ENCODE measurements around the gene TFRC. TPM values are rescaled to one million over a fixed set of nuclear protein-coding genes. Genes with fewer than 3 reads are reported as not detected.
"Not testable (repeated sequence)": the region's sequence is repeated elsewhere in the genome, so short reads cannot be mapped to it uniquely, and the experiment has no call there.

The TFRC gene
- total and polyA plus RNA-seq, 2 experiments from 2014 or later = 35.5 to 187 TPM

DNA sequence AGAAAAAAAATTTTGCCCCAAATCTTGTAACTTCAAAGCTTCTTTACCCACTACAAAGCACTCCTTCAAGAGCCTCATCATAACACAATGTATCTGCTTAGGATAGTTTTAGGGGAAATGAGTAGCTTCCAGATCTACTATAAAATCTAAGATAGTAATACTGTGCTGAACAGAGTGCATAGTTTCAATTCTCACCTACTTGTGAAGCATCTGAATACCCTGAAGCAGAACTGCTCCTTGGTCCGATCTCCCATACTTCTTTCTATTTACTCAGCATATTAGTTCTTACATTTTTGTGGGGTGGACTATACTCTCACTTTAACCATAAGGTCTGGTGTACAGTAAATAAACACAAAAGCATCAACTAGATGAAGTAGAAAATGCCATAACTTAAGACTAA is 9.6 kb downstream of the TFRC start (continued):
- TF ChIP-seq, protein P1, sequence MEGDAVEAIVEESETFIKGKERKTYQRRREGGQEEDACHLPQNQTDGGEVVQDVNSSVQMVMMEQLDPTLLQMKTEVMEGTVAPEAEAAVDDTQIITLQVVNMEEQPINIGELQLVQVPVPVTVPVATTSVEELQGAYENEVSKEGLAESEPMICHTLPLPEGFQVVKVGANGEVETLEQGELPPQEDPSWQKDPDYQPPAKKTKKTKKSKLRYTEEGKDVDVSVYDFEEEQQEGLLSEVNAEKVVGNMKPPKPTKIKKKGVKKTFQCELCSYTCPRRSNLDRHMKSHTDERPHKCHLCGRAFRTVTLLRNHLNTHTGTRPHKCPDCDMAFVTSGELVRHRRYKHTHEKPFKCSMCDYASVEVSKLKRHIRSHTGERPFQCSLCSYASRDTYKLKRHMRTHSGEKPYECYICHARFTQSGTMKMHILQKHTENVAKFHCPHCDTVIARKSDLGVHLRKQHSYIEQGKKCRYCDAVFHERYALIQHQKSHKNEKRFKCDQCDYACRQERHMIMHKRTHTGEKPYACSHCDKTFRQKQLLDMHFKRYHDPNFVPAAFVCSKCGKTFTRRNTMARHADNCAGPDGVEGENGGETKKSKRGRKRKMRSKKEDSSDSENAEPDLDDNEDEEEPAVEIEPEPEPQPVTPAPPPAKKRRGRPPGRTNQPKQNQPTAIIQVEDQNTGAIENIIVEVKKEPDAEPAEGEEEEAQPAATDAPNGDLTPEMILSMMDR (conservative IDR thresholded peaks at IDR 0.05; ENCODE audit: low read depth in 2 of 2) = no peak
- TF ChIP-seq EZH2phosphoT487 (IDR thresholded peaks at IDR 0.05; ENCODE audit: unreplicated experiment) = no peak
- TF ChIP-seq, protein P2, sequence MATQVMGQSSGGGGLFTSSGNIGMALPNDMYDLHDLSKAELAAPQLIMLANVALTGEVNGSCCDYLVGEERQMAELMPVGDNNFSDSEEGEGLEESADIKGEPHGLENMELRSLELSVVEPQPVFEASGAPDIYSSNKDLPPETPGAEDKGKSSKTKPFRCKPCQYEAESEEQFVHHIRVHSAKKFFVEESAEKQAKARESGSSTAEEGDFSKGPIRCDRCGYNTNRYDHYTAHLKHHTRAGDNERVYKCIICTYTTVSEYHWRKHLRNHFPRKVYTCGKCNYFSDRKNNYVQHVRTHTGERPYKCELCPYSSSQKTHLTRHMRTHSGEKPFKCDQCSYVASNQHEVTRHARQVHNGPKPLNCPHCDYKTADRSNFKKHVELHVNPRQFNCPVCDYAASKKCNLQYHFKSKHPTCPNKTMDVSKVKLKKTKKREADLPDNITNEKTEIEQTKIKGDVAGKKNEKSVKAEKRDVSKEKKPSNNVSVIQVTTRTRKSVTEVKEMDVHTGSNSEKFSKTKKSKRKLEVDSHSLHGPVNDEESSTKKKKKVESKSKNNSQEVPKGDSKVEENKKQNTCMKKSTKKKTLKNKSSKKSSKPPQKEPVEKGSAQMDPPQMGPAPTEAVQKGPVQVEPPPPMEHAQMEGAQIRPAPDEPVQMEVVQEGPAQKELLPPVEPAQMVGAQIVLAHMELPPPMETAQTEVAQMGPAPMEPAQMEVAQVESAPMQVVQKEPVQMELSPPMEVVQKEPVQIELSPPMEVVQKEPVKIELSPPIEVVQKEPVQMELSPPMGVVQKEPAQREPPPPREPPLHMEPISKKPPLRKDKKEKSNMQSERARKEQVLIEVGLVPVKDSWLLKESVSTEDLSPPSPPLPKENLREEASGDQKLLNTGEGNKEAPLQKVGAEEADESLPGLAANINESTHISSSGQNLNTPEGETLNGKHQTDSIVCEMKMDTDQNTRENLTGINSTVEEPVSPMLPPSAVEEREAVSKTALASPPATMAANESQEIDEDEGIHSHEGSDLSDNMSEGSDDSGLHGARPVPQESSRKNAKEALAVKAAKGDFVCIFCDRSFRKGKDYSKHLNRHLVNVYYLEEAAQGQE (IDR thresholded peaks at IDR 0.05; ENCODE audit: unreplicated experiment) = no peak
- TF ChIP-seq ZNF331 (CRISPR knock-in tag; IDR thresholded peaks at IDR 0.05; ENCODE audit: low read depth) = no peak
- no peak for TF ChIP-seq ZNF114 (CRISPR knock-in tag; IDR thresholded peaks at IDR 0.05)
- no peak for TF ChIP-seq POLR2AphosphoS5 (IDR thresholded peaks at IDR 0.05; ENCODE audit: low read depth)
- no peak for TF ChIP-seq STAT1 (IDR thresholded peaks at IDR 0.05; ENCODE audit: unreplicated experiment)
- no peak for TF ChIP-seq EZH2 (IDR thresholded peaks at IDR 0.05; ENCODE audit: low read depth, unreplicated experiment)
- no peak for TF ChIP-seq NANOG (IDR thresholded peaks at IDR 0.05; ENCODE audit: borderline replicate concordance)

DNA sequence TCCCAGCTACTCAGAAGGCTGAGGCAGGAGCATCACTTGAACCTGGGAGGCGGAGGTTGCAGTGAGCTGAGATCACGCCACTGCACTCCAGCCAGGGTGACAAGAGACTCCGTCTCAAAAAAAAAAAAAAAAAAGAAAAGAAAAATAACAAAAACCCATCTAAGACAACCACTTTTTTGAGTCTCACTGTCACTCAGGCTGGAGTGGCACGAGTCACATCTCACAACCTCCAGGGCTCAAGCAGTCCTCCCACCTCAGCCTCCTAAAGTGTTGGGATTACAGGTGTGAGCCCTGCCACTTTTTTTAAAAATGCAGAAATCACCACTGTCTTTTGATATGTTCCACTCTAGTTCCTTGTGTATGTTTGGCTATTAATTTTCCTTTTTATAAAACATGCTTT is 13.1 kb downstream of the TFRC start:
- H3K27me3 Mint-ChIP-seq (ENCODE audit: insufficient read depth, low read depth, poor library complexity); H3K4me3 ChIP-seq; H3K27me3 ChIP-seq (ENCODE audit: insufficient read depth); H3F3A ChIP-seq (replicated peaks; ENCODE audit: low read depth); H3K4me1 ChIP-seq (ENCODE audit: insufficient read depth); H3K4me1 Mint-ChIP-seq; H3K9me2 ChIP-seq (ENCODE audit: insufficient read depth); H3K4me3 Mint-ChIP-seq; H3K27ac Mint-ChIP-seq; ATAC-seq; H3K9me3 Mint-ChIP-seq; DNase-seq (ENCODE audit: low spot score); H2AFZ ChIP-seq; H3K27ac ChIP-seq (ENCODE audit: low read depth); H3K4me2 ChIP-seq: not testable (repeated sequence)
- Histone ChIP-seq H3K79me2 (replicated peaks; ENCODE audit: insufficient read depth) (peaks cover 22% of the 10 kb centered on the region), H4K20me1 (replicated peaks; ENCODE audit: insufficient read depth) (peaks cover 34% of the 10 kb centered on the region), H3K36me3 (ENCODE audit: insufficient read depth) (peaks cover 86% of the 10 kb centered on the region)
- H3K36me3 Mint-ChIP-seq (ENCODE audit: low read depth) = peaks cover 97% of the 10 kb centered on the region

DNA sequence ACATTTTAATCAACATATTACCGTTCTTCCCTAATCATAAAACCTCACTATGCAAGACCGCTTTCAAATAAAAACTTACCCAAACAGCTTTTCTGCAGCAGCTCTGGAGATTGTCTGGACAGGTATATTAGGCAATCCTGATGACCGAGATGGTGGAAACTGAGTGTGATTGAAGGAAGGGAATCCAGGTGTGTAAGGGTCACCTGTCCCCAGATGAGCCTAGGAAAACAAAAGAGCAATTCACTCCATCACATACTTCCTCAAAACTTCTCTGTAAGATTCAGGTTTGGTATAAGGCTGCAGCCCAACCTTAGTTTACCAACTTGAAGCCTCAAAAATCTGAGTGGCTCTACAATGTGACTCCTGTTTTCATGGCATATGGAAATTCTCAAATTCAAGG is 14.5 kb downstream of the TFRC start:
- no peak overlapping the region; the same call in 1 of the 2 replicates for H3K27ac ChIP-seq (ENCODE audit: low read depth)
- H2AFZ ChIP-seq = no peak overlapping the region
- Mint-ChIP-seq H3K36me3 (ENCODE audit: low read depth) (peaks cover 98% of the 10 kb centered on the region), H3K27me3 (ENCODE audit: insufficient read depth, low read depth, poor library complexity) (no peaks in the 10 kb centered on the region), H3K4me3 (no peak overlapping the region), H3K27ac (no peak overlapping the region), H3K4me1 (no peaks in the 10 kb centered on the region), H3K9me3 (no peaks in the 10 kb centered on the region)
- no peak overlapping the region for H3K4me2 ChIP-seq
- H3K9me2 ChIP-seq (ENCODE audit: insufficient read depth) = no peaks in the 10 kb centered on the region
- no peak overlapping the region for H3K4me3 ChIP-seq
- H3K27me3 ChIP-seq (ENCODE audit: insufficient read depth) = no peaks in the 10 kb centered on the region
- H3F3A ChIP-seq (replicated peaks; ENCODE audit: low read depth) = no peaks in the 10 kb centered on the region
- peaks cover 16% of the 10 kb centered on the region for H3K79me2 ChIP-seq (replicated peaks; ENCODE audit: insufficient read depth)
- DNase-seq (ENCODE audit: low spot score) (no peak), ATAC-seq (no peak)
- H3K36me3 ChIP-seq (ENCODE audit: insufficient read depth) = peaks cover 91% of the 10 kb centered on the region
- peaks cover 29% of the 10 kb centered on the region; the same call in 1 of the 2 replicates for H4K20me1 ChIP-seq (replicated peaks; ENCODE audit: insufficient read depth)
- TF ChIP-seq ZNF331 (CRISPR knock-in tag; IDR thresholded peaks at IDR 0.05; ENCODE audit: low read depth) = no peak
- no peaks in the 10 kb centered on the region for H3K4me1 ChIP-seq (ENCODE audit: insufficient read depth)
